Measurements from ENCODE around the gene CAMTA1.

The CAMTA1 gene

DNA sequence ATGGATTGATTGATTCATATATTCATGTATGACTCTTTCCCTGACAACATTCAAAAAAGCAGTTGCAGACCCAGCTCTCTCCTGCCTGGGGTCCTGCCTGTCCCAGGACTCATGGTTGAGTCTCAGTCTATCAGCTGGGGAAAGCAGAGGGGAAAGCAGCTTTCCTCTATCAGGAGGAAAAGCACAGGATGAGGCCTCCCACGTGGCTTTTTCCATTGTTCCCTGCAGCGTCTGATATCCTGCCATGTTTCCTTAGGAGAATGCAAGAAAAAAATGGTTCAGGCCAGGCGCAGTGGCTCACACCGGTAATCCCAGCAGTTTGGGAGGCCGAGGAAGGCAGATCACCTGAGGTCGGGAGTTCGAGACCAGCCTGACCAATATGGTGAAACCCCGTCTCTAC, 852.8 kb downstream of the CAMTA1 start:
- no peak for DNase-seq (ENCODE audit: extremely low spot score)
- CTCF ChIA-PET: no interaction called here
- POLR2A ChIA-PET: no interaction called here
- TF ChIP-seq, protein P1, sequence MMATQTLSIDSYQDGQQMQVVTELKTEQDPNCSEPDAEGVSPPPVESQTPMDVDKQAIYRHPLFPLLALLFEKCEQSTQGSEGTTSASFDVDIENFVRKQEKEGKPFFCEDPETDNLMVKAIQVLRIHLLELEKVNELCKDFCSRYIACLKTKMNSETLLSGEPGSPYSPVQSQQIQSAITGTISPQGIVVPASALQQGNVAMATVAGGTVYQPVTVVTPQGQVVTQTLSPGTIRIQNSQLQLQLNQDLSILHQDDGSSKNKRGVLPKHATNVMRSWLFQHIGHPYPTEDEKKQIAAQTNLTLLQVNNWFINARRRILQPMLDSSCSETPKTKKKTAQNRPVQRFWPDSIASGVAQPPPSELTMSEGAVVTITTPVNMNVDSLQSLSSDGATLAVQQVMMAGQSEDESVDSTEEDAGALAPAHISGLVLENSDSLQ (IDR thresholded peaks at IDR 0.05): no peak
- TF ChIP-seq L3MBTL2 (conservative IDR thresholded peaks at IDR 0.05): no peak

GRCh38 chr1:7639435-7640131, 854.3 kb downstream of the CAMTA1 start:
- TF ChIP-seq HDGF (IDR thresholded peaks at IDR 0.05; ENCODE audit: borderline replicate concordance): no peak
- TF ChIP-seq FOXA1 (IDR thresholded peaks at IDR 0.05): no peak
- TF ChIP-seq, protein P1 (IDR thresholded peaks at IDR 0.05): no peak
- no peak for TF ChIP-seq LEF1 (IDR thresholded peaks at IDR 0.05; ENCODE audit: borderline replicate concordance)
- no peak for TF ChIP-seq CTBP1 (IDR thresholded peaks at IDR 0.05; ENCODE audit: borderline replicate concordance)
- no peak for TF ChIP-seq TARDBP (IDR thresholded peaks at IDR 0.05)
- TF ChIP-seq NFRKB (IDR thresholded peaks at IDR 0.05): no peak
- no peak for TF ChIP-seq ELF4 (IDR thresholded peaks at IDR 0.05)
- no peak for TF ChIP-seq FOXK2 (IDR thresholded peaks at IDR 0.05)
- TF ChIP-seq ARNT (IDR thresholded peaks at IDR 0.05): no peak
- no peak for TF ChIP-seq ZNF384 (IDR thresholded peaks at IDR 0.05)
- TF ChIP-seq SUZ12 (IDR thresholded peaks at IDR 0.05): no peak
- DNase-seq (ENCODE audit: extremely low spot score): no peak
- ChIA-PET POLR2A (no interaction called here), CTCF (interaction anchor here (1.0 kb wide), 1 partner anchor 100 kb away, joined by 3 read pairs; no protein-coding TSS in a partner anchor)

GRCh38 chr1:7640350-7640749, 855.1 kb downstream of the CAMTA1 start:
- TF ChIP-seq, protein P1 (IDR thresholded peaks at IDR 0.05): no peak
- TF ChIP-seq CTBP1 (IDR thresholded peaks at IDR 0.05; ENCODE audit: borderline replicate concordance) (no peak), HDGF (IDR thresholded peaks at IDR 0.05; ENCODE audit: borderline replicate concordance) (no peak), SP1 (IDR thresholded peaks at IDR 0.05) (no peak), NFRKB (IDR thresholded peaks at IDR 0.05) (no peak), BHLHE40 (IDR thresholded peaks at IDR 0.05; ENCODE audit: borderline replicate concordance) (no peak), TARDBP (IDR thresholded peaks at IDR 0.05) (no peak), ZNF384 (IDR thresholded peaks at IDR 0.05) (no peak), SUZ12 (IDR thresholded peaks at IDR 0.05) (no peak)
- ChIA-PET CTCF (interaction anchor here (1.5 kb wide), 1 partner anchor 7 kb away, joined by 6 read pairs; no protein-coding TSS in a partner anchor), POLR2A (no interaction called here)
- no peak for DNase-seq (ENCODE audit: extremely low spot score)

DNA sequence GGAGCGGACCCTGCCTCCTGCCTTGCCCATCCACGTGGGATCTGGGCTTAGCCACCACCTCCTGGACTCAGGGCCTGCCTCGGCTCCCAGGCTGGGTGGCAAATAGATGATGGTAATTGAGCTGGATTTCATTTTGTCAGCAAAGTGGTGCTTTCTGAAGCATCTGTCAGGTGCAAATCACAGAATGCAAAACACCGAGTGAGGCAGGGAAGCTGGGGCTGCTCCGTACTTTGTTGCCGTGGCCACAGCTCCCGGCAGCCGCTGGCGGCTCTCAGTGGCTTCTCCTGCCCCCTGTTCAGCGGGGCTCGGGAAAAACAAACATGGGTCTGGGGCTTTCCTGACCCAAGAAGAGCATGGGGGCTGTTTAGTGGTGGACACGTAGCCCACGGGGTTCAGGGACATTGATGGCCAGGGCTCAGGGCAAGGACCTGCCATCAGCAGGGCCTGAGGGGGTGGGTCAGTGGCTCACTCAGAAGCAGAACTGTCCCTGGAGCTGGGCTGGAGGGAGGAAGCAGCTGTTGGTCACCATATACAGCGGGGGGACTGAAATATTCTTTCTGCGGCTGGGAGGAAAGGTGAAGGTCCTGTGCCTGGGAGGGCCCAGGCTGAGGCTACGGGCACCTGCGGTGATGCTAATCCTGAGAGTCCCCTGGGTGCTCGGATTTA, 855.8 kb downstream of the CAMTA1 start:
- TF ChIP-seq FOXM1 (IDR thresholded peaks at IDR 0.05; ENCODE audit: borderline replicate concordance): no peak
- no peak for TF ChIP-seq TARDBP (IDR thresholded peaks at IDR 0.05)
- TF ChIP-seq HDGF (IDR thresholded peaks at IDR 0.05; ENCODE audit: borderline replicate concordance): no peak
- TF ChIP-seq SUZ12 (IDR thresholded peaks at IDR 0.05): no peak
- no peak for TF ChIP-seq ARNT (IDR thresholded peaks at IDR 0.05)
- no peak for TF ChIP-seq BHLHE40 (IDR thresholded peaks at IDR 0.05; ENCODE audit: borderline replicate concordance)
- TF ChIP-seq LEF1 (IDR thresholded peaks at IDR 0.05; ENCODE audit: borderline replicate concordance): no peak
- DNase-seq (ENCODE audit: extremely low spot score): no peak
- POLR2A ChIA-PET: no interaction called here
- CTCF ChIA-PET: interaction anchor here (1.5 kb wide), 1 partner anchor 8 kb away, joined by 6 read pairs; no protein-coding TSS in a partner anchor

- ChIA-PET POLR2A (no interaction called here), CTCF (interaction anchor here (1.5 kb wide), 1 partner anchor 9 kb away, joined by 6 read pairs; no protein-coding TSS in a partner anchor)
- TF ChIP-seq, protein P1 (IDR thresholded peaks at IDR 0.05): no peak
- no peak for TF ChIP-seq SUZ12 (IDR thresholded peaks at IDR 0.05)
- no peak for TF ChIP-seq ZNF384 (IDR thresholded peaks at IDR 0.05)
- no peak for DNase-seq (ENCODE audit: extremely low spot score)
These were observed 856.5 kb downstream of the CAMTA1 start for GRCh38 chr1:7641587-7642417.

DNA sequence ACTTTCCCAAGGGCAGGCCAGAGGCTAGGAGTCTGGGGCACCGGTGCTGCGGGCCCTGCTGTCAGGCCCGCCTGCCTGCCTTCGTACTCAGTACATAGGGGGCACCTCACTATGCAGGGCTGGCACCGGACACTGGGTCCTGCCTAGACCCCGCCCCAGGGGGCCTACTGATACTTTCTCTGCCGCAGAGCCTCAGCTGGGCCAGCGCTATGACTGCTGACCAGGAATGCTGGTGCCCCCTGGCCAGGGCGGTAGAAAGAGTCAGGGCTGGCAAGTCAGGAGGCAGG, 857.1 kb downstream of the CAMTA1 start:
- ChIA-PET CTCF (no interaction called here), POLR2A (no interaction called here)
- DNase-seq (ENCODE audit: extremely low spot score): no peak
- no peak for TF ChIP-seq ARNT (IDR thresholded peaks at IDR 0.05)
- TF ChIP-seq FOXM1 (IDR thresholded peaks at IDR 0.05; ENCODE audit: borderline replicate concordance): no peak
- no peak for TF ChIP-seq SP1 (IDR thresholded peaks at IDR 0.05)
- no peak for TF ChIP-seq ELF4 (IDR thresholded peaks at IDR 0.05)
- no peak for TF ChIP-seq HDGF (IDR thresholded peaks at IDR 0.05; ENCODE audit: borderline replicate concordance)
- no peak for TF ChIP-seq FOXK2 (IDR thresholded peaks at IDR 0.05)
- no peak for TF ChIP-seq BHLHE40 (IDR thresholded peaks at IDR 0.05; ENCODE audit: borderline replicate concordance)
- no peak for TF ChIP-seq CTBP1 (IDR thresholded peaks at IDR 0.05; ENCODE audit: borderline replicate concordance)
- TF ChIP-seq NFRKB (IDR thresholded peaks at IDR 0.05): no peak
- no peak for TF ChIP-seq SUZ12 (IDR thresholded peaks at IDR 0.05)
- TF ChIP-seq LEF1 (IDR thresholded peaks at IDR 0.05; ENCODE audit: borderline replicate concordance): no peak
- no peak for TF ChIP-seq ZNF384 (IDR thresholded peaks at IDR 0.05)
- no peak for TF ChIP-seq FOXA1 (IDR thresholded peaks at IDR 0.05)
- no peak for TF ChIP-seq TARDBP (IDR thresholded peaks at IDR 0.05)
- TF ChIP-seq, protein P1 (IDR thresholded peaks at IDR 0.05): no peak
- TF ChIP-seq L3MBTL2 (conservative IDR thresholded peaks at IDR 0.05): no peak
